Posterior cingulate gyrus (tissue), 11 donors: ENCODE data around the gene CANT1.
"Not testable (repeated sequence)": the region's sequence is repeated elsewhere in the genome, so short reads cannot be mapped to it uniquely, and the experiment has no call there.

Experiments
- DNase-seq, 10 donors: peaks; one replicate each; pipeline versions ENCODE4 v3.0.0 to v3.0.0-alpha.2; 2020 to 2021; ENCODE audit warnings: mixed read lengths in 3 of 10
- intact Hi-C: fragments of 100-400 bp; cut with DNase I; formaldehyde crosslinking; loops from one replicate; pipeline ENCODE4 v1.15.1; 2023

Gene CANT1

GRCh38 chr17:78946631-78947030 lies 62.9 kb downstream of the CANT1 start:
- intact Hi-C loops, result no loop called here
- no peak for DNase-seq

GRCh38 chr17:78946131-78946530 lies 63.4 kb downstream of the CANT1 start:
- intact Hi-C loops, result no loop called here
- DNase-seq, result no peak

GRCh38 chr17:78945455-78945854 lies 64.1 kb downstream of the CANT1 start:
- intact Hi-C loops, DNase-seq: not testable (repeated sequence)

- intact Hi-C loops, result no loop called here
- DNase-seq, result no peak
These were observed 64.6 kb downstream of the CANT1 start for GRCh38 chr17:78944956-78945355.

GRCh38 chr17:78944026-78944425 lies 65.5 kb downstream of the CANT1 start:
- DNase-seq, result no peak
- intact Hi-C loops, result no loop called here
